Calu3 (cell line): ENCODE measurements around the gene DDRGK1. TPM values are rescaled to one million over a fixed set of nuclear protein-coding genes. Genes with fewer than 3 reads are reported as not detected.

Experiments used
- BruUV-seq: library from RNA; stranded (reverse); fragments of 400-500 nt; replicated peaks from 2 replicates; lab custom pipeline; 2021; lab: Mats Ljungman, UMichigan
- CTCF ChIA-PET: fragments of 300-600 bp; sonication (Branson Sonifier 250); formaldehyde crosslinking; loops from one replicate; lab custom pipeline; 2022; ENCODE audit warnings: antibody characterized with exemption; lab: Charles Lee
- DNase-seq: peaks from one replicate; pipeline ENCODE4 v3.0.0; 2022
- H3K27ac Mint-ChIP-seq: one replicate; pipeline ENCODE4 v1.8.0; 2022; ENCODE audit warnings: mixed read lengths; ENCODE audit not compliant: unreplicated experiment
- H3K27me3 Mint-ChIP-seq: one replicate; pipeline ENCODE4 v1.8.0; 2022; ENCODE audit warnings: mixed read lengths; ENCODE audit not compliant: unreplicated experiment
- H3K36me3 Mint-ChIP-seq: one replicate; pipeline ENCODE4 v1.8.0; 2022; ENCODE audit warnings: mild to moderate bottlenecking, moderate library complexity, mixed read lengths; ENCODE audit not compliant: insufficient read depth, unreplicated experiment
- H3K4me1 Mint-ChIP-seq: one replicate; pipeline ENCODE4 v1.8.0; 2022; ENCODE audit warnings: mild to moderate bottlenecking, low read depth, mixed read lengths; ENCODE audit not compliant: unreplicated experiment
- H3K4me3 Mint-ChIP-seq: one replicate; pipeline ENCODE4 v1.8.0; 2022; ENCODE audit warnings: mild to moderate bottlenecking, low read depth, moderate library complexity, mixed read lengths; ENCODE audit not compliant: unreplicated experiment
- H3K9me3 Mint-ChIP-seq: one replicate; pipeline ENCODE4 v1.8.0; 2022; ENCODE audit warnings: low read depth, mixed read lengths; ENCODE audit not compliant: unreplicated experiment
- CTCF ChIP-seq: fragments of 200-600 bp; IDR thresholded peaks from one replicate; pipeline ENCODE4 v1.8.0; 2022; ENCODE audit warnings: antibody characterized with exemption; ENCODE audit not compliant: unreplicated experiment
- intact Hi-C: fragments of 100-400 bp; cut with micrococcal nuclease; formaldehyde crosslinking; loops from one replicate; pipeline ENCODE4 v1.10.0; 2022; ENCODE audit not compliant: unreplicated experiment
- total RNA-seq: library from RNA; stranded (reverse); gene quantifications from 2 replicates; pipeline ENCODE4 v1.2.3, GENCODE V29; 2022

Gene DDRGK1
- total RNA-seq, 1 experiment from 2014 or later = 30.9 TPM

DNA sequence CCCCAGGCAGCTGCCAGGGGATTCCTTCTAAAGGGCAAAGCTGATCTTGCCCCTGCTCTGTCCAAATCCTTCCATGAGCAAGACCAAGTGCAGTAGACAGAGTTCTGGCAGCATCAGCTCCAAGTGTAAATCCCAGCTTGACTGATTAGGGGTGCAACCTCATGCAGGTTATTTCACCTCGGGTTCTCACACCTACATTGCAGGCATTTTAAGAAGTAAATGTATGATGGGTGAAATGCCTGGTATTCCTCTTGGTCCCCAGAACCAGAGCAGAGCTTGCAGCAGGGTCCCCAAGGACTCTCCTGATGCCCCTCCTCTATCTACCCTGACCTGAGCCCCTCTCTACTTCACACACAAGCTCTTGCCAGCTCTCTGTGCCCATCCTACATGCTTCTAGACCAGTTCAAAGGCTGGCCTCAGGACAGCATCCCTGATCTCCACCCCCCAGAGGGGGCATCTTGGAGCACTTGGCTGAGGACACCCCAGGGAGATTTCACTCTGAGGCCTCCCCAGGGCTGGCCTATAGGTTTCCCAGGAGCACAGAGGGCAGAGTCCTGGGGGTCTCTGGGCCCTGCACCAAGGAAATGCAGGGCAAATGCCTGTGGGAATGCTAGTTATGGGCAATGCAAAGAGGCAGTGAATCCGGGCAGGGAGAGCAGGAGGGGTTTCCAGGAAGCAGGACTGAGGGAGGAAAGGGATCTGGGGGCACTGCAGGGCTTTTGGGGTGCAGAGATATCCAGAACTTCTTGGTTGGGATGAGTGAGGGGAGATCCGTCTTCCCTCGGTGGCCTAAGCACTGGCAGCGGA, 32.2 kb downstream of the DDRGK1 start:
- Mint-ChIP-seq H3K9me3 (no peaks in the 10 kb centered on the region), H3K27me3 (peaks cover 16% of the 10 kb centered on the region), H3K4me1 (peaks cover 11% of the 10 kb centered on the region), H3K36me3 (peaks cover 16% of the 10 kb centered on the region), H3K4me3 (peak overlapping the region; percentile 84), H3K27ac (no peak overlapping the region)
- BruUV-seq = no TSS peak
- DNase-seq = no peak
- CTCF ChIA-PET = no interaction called here
- intact Hi-C loops = no loop called here
- TF ChIP-seq CTCF = no peak

DNA sequence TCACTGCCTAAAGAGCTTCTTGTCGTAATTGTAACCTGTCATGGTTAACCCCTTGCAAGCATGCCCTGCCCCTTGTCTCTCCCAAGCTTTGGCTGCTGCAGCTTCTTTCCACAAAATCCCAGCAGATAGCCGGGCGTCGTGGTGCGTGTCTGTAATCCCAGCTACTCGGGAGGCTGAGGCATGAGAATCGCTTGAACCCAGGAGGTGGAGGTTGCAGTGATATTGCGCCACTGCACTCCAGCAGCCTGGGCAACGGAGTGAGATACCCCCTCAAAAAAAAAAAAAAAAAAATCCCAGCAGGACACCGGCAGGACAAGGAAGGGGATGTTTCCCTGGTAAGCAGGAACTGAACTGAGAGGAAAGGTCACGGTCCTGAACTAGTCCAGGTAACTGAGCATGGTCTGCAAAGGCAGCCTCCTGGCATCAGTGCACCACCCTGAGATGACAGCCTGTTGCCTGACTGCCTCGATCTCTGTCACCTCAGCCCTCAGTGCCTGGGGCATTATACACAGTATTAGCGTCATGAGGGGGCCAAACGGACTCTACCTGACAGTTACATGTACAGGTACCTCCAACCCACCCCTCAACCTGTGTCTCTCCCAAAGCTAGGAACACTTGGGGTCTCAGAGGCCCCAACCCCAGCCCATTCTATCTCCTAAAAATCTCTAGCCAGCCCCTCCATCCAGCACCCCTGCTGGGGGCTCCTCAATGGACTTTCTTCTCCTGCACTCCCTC, 32.9 kb downstream of the DDRGK1 start:
- H3K4me1 Mint-ChIP-seq = peaks cover 11% of the 10 kb centered on the region

DNA sequence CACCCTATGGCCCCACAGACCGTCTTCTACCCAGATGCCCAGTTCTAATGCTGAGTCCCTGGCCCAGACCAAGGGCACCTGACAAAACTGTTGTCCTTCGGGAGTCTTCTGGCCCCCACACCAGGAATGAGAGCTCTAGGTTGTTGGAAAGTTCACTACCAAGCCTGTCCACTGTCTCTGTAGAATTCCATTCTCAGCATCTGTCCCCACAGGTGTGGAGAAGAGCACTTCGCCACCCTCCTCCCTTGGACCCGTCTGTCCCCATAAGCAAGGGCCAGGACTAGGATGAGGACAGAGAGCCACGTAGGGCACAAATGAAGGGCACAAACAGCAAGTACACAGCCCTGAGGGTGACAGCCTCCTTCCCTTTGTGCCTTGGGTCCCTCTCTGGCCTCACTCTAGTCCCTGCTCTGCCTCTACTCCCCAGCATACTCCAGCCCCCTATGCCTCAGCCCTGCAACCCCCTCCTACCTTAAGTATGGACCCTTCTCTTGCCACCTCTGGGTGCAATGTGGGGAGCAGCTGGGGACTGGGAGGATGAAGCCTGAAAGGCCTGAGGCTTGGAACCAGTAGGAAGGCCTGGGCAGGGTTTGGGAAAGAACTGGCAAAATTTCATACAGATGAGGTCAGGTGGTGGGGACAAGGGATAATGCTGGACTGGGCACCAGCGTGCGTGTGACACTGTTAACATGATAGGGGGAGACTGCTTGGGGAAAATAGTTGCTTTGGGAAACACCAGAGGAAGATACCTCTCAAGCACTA, 35.5 kb downstream of the DDRGK1 start:
- no peaks in the 10 kb centered on the region for H3K9me3 Mint-ChIP-seq
- no peak for TF ChIP-seq CTCF
- peaks cover 16% of the 10 kb centered on the region for H3K27me3 Mint-ChIP-seq
- CTCF ChIA-PET = interaction anchor here (1.1 kb wide), 1 partner anchor 9 kb away, joined by 8 read pairs; the partner anchor contains the start of genes FASTKD5 and UBOX5
- no peak overlapping the region for H3K27ac Mint-ChIP-seq
- BruUV-seq = no TSS peak
- no peaks in the 10 kb centered on the region for H3K4me1 Mint-ChIP-seq
- peak overlapping the region; percentile 50 for H3K4me3 Mint-ChIP-seq
- no peak for DNase-seq
- H3K36me3 Mint-ChIP-seq = peaks cover 12% of the 10 kb centered on the region
- intact Hi-C loops = no loop called here

More for the DNA sequence above, 32.9 kb downstream of the DDRGK1 start:
- intact Hi-C loops = no loop called here
- no TSS peak for BruUV-seq
- Mint-ChIP-seq H3K36me3 (peaks cover 16% of the 10 kb centered on the region), H3K4me3 (peak overlapping the region; percentile 84), H3K9me3 (no peaks in the 10 kb centered on the region), H3K27me3 (peaks cover 16% of the 10 kb centered on the region), H3K27ac (no peak overlapping the region)
- CTCF ChIA-PET = no interaction called here
- DNase-seq = no peak
- no peak for TF ChIP-seq CTCF

DNA sequence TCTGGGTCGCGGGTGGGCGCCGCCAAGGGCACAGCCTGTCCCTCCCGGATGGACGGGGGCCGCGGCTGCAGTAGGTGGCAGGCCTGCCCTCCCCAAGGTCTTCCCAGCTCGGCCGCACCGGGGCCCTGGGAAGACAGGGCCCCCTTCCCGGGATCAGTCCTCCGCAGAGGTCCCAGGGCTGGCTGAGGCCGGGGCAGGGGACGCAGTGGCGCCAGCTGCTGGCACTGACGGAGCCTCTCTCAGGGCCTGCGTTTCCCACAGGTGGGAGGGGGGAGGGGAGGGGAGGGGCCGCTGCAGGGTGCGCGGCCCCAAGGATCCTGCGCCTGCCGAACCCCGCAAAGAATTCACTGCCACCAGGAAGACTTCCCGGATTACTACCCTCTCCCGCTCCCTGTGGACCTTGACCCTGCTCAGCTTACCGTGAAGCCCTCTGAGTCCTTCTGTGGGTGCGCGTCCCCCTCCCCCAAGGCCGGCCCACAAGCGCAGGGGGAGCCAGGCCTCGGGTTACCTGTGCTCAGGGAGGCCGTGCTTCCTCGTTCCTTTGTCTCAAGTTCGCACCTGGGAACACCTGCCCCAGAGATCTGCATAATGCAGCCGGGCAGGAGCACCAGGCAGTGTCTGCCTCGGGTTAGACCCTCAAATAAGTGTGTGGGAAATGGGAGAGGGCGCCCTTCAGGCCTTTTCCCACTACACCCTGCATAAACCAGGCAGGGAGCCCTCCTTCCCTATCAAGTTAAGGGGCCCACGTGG, 36.2 kb downstream of the DDRGK1 start:
- peaks cover 16% of the 10 kb centered on the region for H3K27me3 Mint-ChIP-seq
- no peaks in the 10 kb centered on the region for H3K4me1 Mint-ChIP-seq
- H3K27ac Mint-ChIP-seq = no peak overlapping the region
- TF ChIP-seq CTCF = no peak
- peak overlapping the region; percentile 50 for H3K4me3 Mint-ChIP-seq
- peaks cover 5% of the 10 kb centered on the region for H3K36me3 Mint-ChIP-seq
- CTCF ChIA-PET = interaction anchor here (1.1 kb wide), 1 partner anchor 8 kb away, joined by 8 read pairs; the partner anchor contains the start of genes FASTKD5 and UBOX5
- peak; percentile 68 for DNase-seq
- intact Hi-C loops = no loop called here
- no TSS peak for BruUV-seq
- H3K9me3 Mint-ChIP-seq = no peaks in the 10 kb centered on the region
